Adrenal gland (tissue), 5 donors: ENCODE measurements around the gene MAP2K1.

Experiments used
- POLR2A ChIP-seq, 2 donors: fragments of 450-650 bp; IDR thresholded peaks; one replicate each; pipeline ENCODE4 v1.6.1; 2017; ENCODE audit warnings: antibody characterized with exemption in 2 of 2, mild to moderate bottlenecking in 2 of 2, moderate library complexity in 1 of 2
- TF ChIP-seq, protein P1 (sequence below), 6 experiments: fragments of 450-650 bp in 4 of 6; fragments of 200-600 bp in 2 of 6; sonication (generic) in 1 of 6; IDR thresholded peaks; 1 replicate in 5 of 6; 2 replicates in 1 of 6; pipeline versions ENCODE4 v1.5.1 to v1.8.0; 2016 to 2021; ENCODE audit warnings: antibody characterized with exemption in 6 of 6, mild to moderate bottlenecking in 2 of 6, moderate library complexity in 1 of 6
- donor health status: DM: no; HTN: no; CAD: no.

DNA sequence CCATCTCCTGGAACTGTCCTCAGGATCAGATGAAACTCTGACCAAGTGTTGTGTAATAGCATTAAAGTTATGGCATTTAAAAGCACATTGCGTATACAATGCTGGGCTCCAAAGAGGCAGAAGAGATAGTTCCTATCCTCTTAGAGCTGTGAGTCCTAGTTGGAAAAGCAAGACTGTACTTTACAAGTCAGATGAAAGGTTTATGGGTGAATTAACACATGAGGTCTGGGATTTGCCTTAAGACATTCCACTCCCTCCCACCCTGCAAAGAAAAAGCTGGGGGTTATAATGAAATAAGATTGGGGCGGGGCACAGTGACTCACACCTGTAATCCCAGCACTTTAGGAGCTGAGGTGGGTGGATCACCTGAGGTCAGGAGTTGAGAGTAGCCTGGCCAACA is 75.2 kb downstream of the MAP2K1 start:
- TF ChIP-seq, protein P1, sequence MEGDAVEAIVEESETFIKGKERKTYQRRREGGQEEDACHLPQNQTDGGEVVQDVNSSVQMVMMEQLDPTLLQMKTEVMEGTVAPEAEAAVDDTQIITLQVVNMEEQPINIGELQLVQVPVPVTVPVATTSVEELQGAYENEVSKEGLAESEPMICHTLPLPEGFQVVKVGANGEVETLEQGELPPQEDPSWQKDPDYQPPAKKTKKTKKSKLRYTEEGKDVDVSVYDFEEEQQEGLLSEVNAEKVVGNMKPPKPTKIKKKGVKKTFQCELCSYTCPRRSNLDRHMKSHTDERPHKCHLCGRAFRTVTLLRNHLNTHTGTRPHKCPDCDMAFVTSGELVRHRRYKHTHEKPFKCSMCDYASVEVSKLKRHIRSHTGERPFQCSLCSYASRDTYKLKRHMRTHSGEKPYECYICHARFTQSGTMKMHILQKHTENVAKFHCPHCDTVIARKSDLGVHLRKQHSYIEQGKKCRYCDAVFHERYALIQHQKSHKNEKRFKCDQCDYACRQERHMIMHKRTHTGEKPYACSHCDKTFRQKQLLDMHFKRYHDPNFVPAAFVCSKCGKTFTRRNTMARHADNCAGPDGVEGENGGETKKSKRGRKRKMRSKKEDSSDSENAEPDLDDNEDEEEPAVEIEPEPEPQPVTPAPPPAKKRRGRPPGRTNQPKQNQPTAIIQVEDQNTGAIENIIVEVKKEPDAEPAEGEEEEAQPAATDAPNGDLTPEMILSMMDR (IDR thresholded peaks at IDR 0.05): no peak
- no peak for TF ChIP-seq POLR2A (IDR thresholded peaks at IDR 0.05)
